ENCODE data around the gene CADM4.
"Not testable (repeated sequence)": the region's sequence is repeated elsewhere in the genome, so short reads cannot be mapped to it uniquely, and the experiment has no call there.

Gene CADM4

DNA sequence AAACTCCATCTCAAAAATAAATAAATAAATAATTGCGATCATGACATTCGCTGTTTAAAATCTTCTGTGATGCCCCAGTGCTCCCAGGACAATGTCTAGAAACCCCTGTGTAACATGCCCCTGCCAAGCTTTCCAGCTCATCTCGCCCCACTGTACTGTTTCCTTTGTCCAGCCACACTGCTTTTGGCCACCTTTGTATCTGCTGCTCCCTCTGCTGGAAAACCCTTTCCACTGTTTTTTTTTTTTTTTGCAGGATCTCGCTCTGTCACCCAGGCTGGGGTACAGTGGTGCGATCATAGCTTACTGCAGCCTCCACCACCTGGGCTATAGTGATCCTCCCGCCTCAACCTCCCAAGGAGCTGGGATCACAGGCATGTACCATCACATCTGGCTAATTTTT is 22.8 kb upstream of the CADM4 start:
- peak; percentile 36 for DNase-seq

DNA sequence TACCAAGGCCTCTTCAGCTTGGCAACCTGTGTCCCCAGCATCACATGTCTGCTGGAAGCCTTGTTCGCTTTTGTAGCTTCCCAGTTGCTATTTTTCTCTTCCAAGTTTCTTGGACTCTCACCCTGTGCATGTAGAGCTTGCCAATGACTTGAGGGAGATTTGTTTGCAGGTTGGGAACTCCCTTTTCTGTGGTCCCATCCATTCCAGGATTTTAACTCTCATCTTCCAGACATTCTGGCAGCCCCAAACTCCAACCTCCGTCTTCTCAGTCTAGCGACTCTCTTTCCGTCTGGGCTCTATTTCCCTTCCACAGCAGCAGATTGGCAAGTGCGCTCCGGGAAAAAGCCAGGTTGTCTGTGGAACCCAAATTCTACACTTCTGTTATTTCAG is 21.3 kb upstream of the CADM4 start:
- no peak for DNase-seq

GRCh38 chr19:43660301-43660970 is 20.8 kb upstream of the CADM4 start:
- DNase-seq, result no peak

GRCh38 chr19:43658494-43658893 is 18.8 kb upstream of the CADM4 start:
- DNase-seq, result no peak

GRCh38 chr19:43658001-43658400 is 18.4 kb upstream of the CADM4 start:
- DNase-seq, result no peak

- DNase-seq, result no peak
These were observed 16.8 kb upstream of the CADM4 start for GRCh38 chr19:43656436-43656835.

DNA sequence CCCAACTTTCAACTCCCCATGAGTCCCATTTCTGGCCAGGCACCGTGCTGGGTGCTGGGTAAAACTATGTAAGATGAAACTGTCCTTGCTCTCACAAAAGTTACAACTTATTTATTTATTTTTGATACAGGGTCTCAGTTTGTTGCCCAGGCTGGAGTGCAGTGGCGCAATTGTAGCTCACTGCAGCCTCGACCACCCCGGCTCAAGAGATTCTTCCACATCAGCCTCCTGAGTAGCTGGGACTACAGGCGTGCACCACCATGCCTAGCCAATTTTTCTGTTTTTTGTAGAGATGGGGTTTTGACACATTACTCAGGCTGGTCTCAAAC is 12.9 kb upstream of the CADM4 start:
- no peak for DNase-seq

DNA sequence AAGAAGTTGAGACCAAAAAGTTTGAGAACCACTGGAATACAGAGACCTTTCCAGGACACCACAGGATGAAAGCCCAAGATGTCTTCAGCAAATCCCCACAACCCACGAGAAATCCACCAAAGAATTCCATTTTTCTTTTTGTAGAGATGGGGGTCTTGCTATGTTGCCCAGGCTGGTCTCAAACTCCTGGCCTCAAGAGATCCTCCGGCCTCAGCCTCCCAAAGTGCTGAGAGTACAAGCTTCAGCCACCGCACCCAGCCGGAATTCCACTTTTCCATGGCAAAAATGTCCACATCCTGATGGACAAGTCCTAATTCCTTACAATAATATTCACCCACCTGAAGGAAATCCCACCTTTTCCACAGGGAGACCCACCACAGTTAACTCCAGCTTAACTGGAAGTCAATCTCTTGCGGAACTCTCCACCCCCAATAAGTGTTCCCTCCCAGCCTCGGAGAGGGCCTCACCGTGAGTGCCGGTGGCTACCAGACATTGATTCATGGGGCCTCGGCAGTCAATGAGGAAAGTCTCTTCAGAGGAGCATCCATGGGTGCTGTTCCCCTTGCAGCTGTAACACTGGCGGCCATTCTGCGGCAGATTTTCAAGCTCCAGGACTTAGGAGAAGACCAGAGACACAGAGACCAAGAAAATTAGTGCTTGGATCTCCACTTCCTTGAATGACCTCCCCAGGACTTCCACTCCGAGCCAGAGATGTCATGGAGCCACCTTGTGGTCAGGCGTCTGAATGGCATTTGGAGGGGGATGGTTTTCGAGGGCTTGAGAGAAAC is 12.3 kb upstream of the CADM4 start:
- peak; percentile 91 for DNase-seq

DNA sequence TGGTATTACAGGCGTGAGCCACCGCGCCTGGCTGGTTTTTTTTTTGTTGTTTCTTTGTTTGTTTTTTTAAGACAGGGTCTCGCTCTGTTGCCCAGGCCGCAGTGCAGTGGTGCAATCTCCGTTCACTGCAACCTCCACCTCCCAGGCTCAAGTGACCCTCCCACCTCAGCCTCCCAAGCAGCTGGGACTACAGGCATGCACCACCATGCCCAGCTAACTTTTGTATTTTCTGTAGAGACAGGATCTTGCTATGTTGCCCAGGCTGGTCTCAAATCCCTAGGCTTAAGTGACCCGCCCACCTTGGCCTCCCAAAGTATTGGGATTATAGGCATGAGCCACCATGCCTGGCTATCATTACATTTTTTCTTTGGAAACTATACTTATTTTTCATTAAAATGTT is 10.6 kb upstream of the CADM4 start:
- not testable (repeated sequence) for DNase-seq

- DNase-seq, result no peak
These were observed 9.9 kb upstream of the CADM4 start for GRCh38 chr19:43649514-43649913.

DNA sequence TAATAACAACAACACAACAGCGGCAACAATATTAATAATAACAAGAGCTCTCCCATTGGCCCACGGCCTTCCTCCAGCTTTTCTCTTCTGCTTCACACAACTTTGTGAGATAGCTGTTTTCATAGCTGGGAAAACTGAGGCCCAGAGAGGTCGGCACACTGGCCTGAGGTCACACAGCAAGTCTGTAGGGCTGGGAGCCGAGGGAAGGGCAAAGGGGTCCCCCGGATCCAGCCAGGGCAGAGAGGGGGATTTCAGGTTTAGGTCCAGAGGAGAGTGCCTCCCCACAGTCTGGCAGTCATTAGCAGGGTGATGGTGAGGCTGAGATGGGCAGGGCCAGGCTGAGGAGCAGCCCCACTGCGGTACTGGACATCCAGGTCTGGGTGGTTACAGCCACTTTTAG is 9.0 kb upstream of the CADM4 start:
- no peak for DNase-seq

- no peak for DNase-seq
These were observed 4.5 kb upstream of the CADM4 start for GRCh38 chr19:43644181-43644580.

GRCh38 chr19:43643326-43643725 is 3.7 kb upstream of the CADM4 start:
- DNase-seq, result no peak

DNA sequence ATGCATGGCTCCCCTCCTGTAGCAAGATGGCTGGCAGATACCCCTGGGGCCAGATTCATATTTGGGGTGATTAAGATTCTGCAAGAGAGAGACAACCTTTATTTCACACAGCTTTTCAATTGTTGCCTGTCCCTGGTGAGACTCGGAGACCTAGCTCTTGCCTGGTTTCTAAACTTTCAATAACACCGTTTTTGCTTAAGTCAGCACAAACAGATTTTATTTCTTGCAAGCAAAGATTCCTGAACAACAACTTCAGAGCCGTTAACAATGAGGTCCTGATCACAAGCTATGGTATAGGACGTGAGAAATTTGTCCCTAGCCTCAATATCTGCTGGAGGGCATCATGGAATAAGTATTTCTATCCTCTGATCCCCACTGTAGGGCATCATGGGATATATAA is 2.9 kb upstream of the CADM4 start:
- no peak for DNase-seq

GRCh38 chr19:43641333-43641732 is 1.7 kb upstream of the CADM4 start:
- DNase-seq, result no peak

DNA sequence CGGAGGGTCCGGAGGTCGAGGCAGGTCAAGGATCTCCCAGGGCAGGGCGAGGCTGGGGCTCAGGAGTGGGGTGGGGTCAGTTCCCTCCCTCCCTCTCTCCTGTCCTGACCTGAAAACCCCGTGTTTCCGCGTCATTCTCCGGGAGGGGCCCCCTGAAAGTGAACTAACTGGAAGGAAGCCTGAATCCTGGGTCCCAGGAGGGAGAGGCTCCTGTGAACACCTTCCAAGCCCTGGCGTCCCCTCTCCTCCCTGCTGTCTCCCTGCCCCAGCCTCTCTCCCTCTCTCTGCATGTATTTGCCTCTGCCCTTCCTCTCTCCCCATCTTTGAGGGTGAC is 741 bp upstream of the CADM4 start:
- no peak for DNase-seq

DNA sequence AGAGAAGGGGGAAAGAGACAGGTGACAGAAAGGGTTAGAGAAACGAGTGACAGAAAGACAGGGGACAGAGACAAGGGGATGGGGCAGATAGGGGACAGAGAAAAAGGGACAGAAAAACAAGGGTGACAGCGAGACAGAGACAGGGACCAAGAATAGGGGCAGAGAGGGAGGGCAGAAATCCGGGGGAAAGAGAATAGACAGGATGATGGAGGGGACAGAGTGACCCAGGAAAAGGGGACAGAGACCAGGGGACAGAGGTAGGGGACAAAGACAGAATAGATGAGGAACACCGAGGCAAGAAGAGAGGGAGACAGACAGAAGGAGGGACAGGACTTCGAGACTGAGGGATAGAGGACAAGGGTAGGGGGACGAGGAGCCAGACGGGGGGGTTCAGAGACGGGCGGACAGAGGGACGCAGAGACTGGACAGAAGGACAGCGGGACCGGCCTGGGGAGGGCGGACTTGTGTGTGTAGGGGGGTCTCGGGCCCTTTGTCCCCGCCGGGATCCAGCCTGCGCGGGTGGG is 593 bp downstream of the CADM4 start:
- DNase-seq, result no peak

- DNase-seq, result no peak
These were observed 1.2 kb downstream of the CADM4 start for GRCh38 chr19:43638214-43638994.

- no peak for DNase-seq
These were observed 3.4 kb downstream of the CADM4 start for GRCh38 chr19:43636121-43636683.

GRCh38 chr19:43635561-43635940 is 4.1 kb downstream of the CADM4 start:
- not testable (repeated sequence) for DNase-seq

- DNase-seq, result no peak
These were observed 4.6 kb downstream of the CADM4 start for GRCh38 chr19:43634872-43635560.

GRCh38 chr19:43634506-43634871 is 5.2 kb downstream of the CADM4 start:
- no peak for DNase-seq

GRCh38 chr19:43634068-43634467 is 5.6 kb downstream of the CADM4 start:
- no peak for DNase-seq

Measured in hematopoietic multipotent progenitor cell treated with erythropoietin and hydrocortisone succinate and interleukin-3 and kit ligand, for 4 days (in vitro differentiated cells).